Vagina (tissue), 2 donors: ENCODE results near the gene RPS6KL1.

Source experiments
- POLR2AphosphoS5 ChIP-seq, 2 donors: sonication (generic); formaldehyde crosslinking; IDR thresholded peaks; one replicate each; pipeline ENCODE4 v1.9.0; 2017; ENCODE audit warnings: antibody characterized with exemption in 2 of 2, mild to moderate bottlenecking in 2 of 2, low read depth in 1 of 2; ENCODE audit not compliant: insufficient read depth in 1 of 2
- TF ChIP-seq, protein P1 (sequence below), 3 experiments: fragments of 450-650 bp in 2 of 3; fragments of 200-600 bp in 1 of 3; sonication (generic) in 1 of 3; IDR thresholded peaks; one replicate each; pipeline ENCODE4 v1.5.1; 2017 to 2019; ENCODE audit warnings: antibody characterized with exemption in 3 of 3, mild to moderate bottlenecking in 2 of 3, moderate library complexity in 2 of 3

DNA sequence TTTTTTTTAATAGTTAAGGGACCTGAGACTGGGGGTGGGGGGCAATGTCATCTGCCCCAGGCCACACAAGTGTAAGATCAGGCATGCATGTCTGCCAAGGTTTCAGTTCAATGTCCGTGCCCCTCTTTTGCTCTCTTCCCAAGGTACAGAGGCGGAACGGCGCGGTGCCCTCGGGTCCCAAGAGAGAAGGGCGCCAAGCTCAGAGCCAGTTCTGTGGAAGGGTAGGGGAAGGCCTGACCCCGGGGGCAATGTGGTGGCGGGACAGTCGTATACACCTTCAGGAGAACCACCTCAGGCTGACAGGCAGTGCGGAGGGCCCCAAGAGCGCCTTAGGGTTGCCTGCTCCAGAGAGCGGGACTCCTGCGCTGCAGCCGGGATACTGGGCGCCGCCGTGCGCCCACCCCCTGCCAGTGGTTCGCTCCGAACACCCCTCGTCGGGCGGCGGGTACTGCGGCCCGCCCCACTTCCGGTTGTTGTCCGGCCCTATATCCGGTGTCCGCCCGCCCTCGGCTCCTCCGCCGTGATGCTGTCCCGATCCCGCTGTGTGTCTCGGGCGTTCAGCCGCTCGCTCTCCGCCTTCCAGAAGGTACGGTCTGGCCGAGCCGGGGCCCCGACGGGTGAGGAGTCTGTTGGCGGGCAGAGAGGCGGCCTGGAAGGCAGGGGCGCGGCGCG is 41.5 kb downstream of the RPS6KL1 start, which contains the start of gene DLST:
- peak; percentile 69 to 93 for TF ChIP-seq POLR2AphosphoS5 (IDR thresholded peaks at IDR 0.05; ENCODE audit: insufficient read depth in 1 of 2, low read depth in 1 of 2)
- TF ChIP-seq, protein P1, sequence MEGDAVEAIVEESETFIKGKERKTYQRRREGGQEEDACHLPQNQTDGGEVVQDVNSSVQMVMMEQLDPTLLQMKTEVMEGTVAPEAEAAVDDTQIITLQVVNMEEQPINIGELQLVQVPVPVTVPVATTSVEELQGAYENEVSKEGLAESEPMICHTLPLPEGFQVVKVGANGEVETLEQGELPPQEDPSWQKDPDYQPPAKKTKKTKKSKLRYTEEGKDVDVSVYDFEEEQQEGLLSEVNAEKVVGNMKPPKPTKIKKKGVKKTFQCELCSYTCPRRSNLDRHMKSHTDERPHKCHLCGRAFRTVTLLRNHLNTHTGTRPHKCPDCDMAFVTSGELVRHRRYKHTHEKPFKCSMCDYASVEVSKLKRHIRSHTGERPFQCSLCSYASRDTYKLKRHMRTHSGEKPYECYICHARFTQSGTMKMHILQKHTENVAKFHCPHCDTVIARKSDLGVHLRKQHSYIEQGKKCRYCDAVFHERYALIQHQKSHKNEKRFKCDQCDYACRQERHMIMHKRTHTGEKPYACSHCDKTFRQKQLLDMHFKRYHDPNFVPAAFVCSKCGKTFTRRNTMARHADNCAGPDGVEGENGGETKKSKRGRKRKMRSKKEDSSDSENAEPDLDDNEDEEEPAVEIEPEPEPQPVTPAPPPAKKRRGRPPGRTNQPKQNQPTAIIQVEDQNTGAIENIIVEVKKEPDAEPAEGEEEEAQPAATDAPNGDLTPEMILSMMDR (IDR thresholded peaks at IDR 0.05) = peak in 1 of 3 experiments; percentile 24
